OCI-LY7 (cell line): ENCODE measurements around the gene DPH6. TPM values are rescaled to one million over a fixed set of nuclear protein-coding genes. Genes with fewer than 3 reads are reported as not detected.
"Not testable (repeated sequence)": the region's sequence is repeated elsewhere in the genome, so short reads cannot be mapped to it uniquely, and the experiment has no call there.

Source experiments
- BruUV-seq: library from RNA; stranded (reverse); fragments of 400-500 nt; replicated peaks from 2 replicates; lab custom pipeline; 2021; lab: Mats Ljungman, UMichigan
- CTCF ChIA-PET: fragments of 300-600 bp; sonication (Branson Sonifier 250); formaldehyde crosslinking; loops from one replicate; lab custom pipeline; 2022; ENCODE audit warnings: antibody characterized with exemption; ENCODE audit not compliant: unreplicated experiment; lab: Charles Lee
- POLR2A ChIA-PET: fragments of 300-600 bp; sonication (Branson Sonifier 250); formaldehyde crosslinking; loops from one replicate; lab custom pipeline; 2022; ENCODE audit warnings: antibody characterized with exemption; lab: Charles Lee
- DNase-seq: peaks from one replicate; pipeline ENCODE4 v3.0.0-alpha.2; 2015; ENCODE audit warnings: low spot score
- H2AFZ ChIP-seq: fragments of 200-600 bp; sonication (generic), shearing (Covaris generic); 2 replicates; pipeline ENCODE4 v1.6.1; 2014; ENCODE audit warnings: mild to moderate bottlenecking, antibody characterized with exemption, low read length, moderate library complexity
- H3K27ac ChIP-seq: fragments of 200-600 bp; sonication (generic); 2 replicates; pipeline ENCODE4 v1.5.1; 2014; ENCODE audit warnings: mixed run types, low read depth, mild to moderate bottlenecking, moderate library complexity, low read length, inconsistent platforms; ENCODE audit not compliant: poor library complexity, severe bottlenecking
- H3K36me3 ChIP-seq: fragments of 200-600 bp; sonication (generic); 2 replicates; pipeline ENCODE4 v1.6.1; 2014; ENCODE audit warnings: mild to moderate bottlenecking, antibody characterized with exemption, low read length, moderate library complexity, mixed read lengths; ENCODE audit not compliant: insufficient read depth
- H3K4me1 ChIP-seq: fragments of 200-600 bp; sonication (generic); 2 replicates; pipeline ENCODE4 v1.5.1; 2014; ENCODE audit warnings: mild to moderate bottlenecking, low read length; ENCODE audit not compliant: insufficient read depth, poor library complexity, severe bottlenecking
- H3K4me2 ChIP-seq: fragments of 200-600 bp; sonication (generic); 2 replicates; pipeline ENCODE4 v1.6.1; 2014; ENCODE audit warnings: mild to moderate bottlenecking, low read length
- H3K4me3 ChIP-seq: fragments of 200-600 bp; sonication (generic); 2 replicates; pipeline ENCODE4 v1.5.1; 2014; ENCODE audit warnings: mild to moderate bottlenecking, low read depth, low read length; ENCODE audit not compliant: poor library complexity, severe bottlenecking
- H3K79me2 ChIP-seq: fragments of 200-600 bp; sonication (generic); 2 replicates; pipeline ENCODE4 v1.6.1; 2016; ENCODE audit warnings: low read depth, mild to moderate bottlenecking, low read length, moderate library complexity, mixed read lengths; ENCODE audit not compliant: insufficient read depth
- H3K9me2 ChIP-seq: fragments of 200-600 bp; sonication (generic); 2 replicates; pipeline ENCODE4 v1.6.1; 2016; ENCODE audit warnings: mild to moderate bottlenecking, low read length, mixed read lengths; ENCODE audit not compliant: insufficient read depth
- H3K9me3 ChIP-seq: fragments of 200-600 bp; sonication (generic); 2 replicates; pipeline ENCODE4 v1.6.1; 2014; ENCODE audit warnings: mild to moderate bottlenecking, mixed run types, low read length, mixed read lengths
- H4K20me1 ChIP-seq: fragments of 200-600 bp; sonication (generic); 2 replicates; pipeline ENCODE4 v1.6.1; 2014; ENCODE audit warnings: mild to moderate bottlenecking, antibody characterized with exemption, low read length, moderate library complexity, mixed read lengths; ENCODE audit not compliant: insufficient read depth
- CTCF ChIP-seq: fragments of 200-600 bp; sonication (generic); conservative IDR thresholded peaks from 2 replicates; pipeline ENCODE4 v1.5.1; 2014; ENCODE audit warnings: mild to moderate bottlenecking, antibody characterized with exemption, low read length, moderate library complexity, mixed read lengths
- EZH2phosphoT487 ChIP-seq: fragments of 200-600 bp; sonication (generic); IDR thresholded peaks from 2 replicates; pipeline ENCODE4 v1.6.1; 2018; ENCODE audit warnings: low read depth, borderline replicate concordance, mild to moderate bottlenecking, mixed run types, antibody characterized with exemption, low read length, moderate library complexity, mixed read lengths
- intact Hi-C: fragments of 100-400 bp; cut with micrococcal nuclease; formaldehyde crosslinking; loops from one replicate; pipeline ENCODE4 v1.10.0; 2022; ENCODE audit not compliant: unreplicated experiment
- total RNA-seq, 2 experiments: library from RNA; depleted of rRNA in 1 of 2; stranded (reverse); fragments of >200 nt in 1 of 2; shearing (Covaris generic) in 1 of 2; gene quantifications; 2 replicates each; pipeline ENCODE4 v1.2.3, GENCODE V29; 2014 to 2022

The DPH6 gene
- total RNA-seq, 2 experiments from 2014 or later, result 12.6 to 21.4 TPM

- no peak overlapping the region for H3K4me2 ChIP-seq
- POLR2A ChIA-PET, result no interaction called here
- H3K9me2 ChIP-seq, result no peaks in the 10 kb centered on the region
- no peak overlapping the region for H2AFZ ChIP-seq
- DNase-seq, result no peak
- TF ChIP-seq CTCF, result no peak
- no peak for TF ChIP-seq EZH2phosphoT487
- no peaks in the 10 kb centered on the region for H4K20me1 ChIP-seq
- CTCF ChIA-PET, result no interaction called here
- H3K4me1 ChIP-seq, result no peaks in the 10 kb centered on the region
- H3K9me3 ChIP-seq, result no peaks in the 10 kb centered on the region
- no peak overlapping the region for H3K4me3 ChIP-seq
- no peaks in the 10 kb centered on the region for H3K36me3 ChIP-seq
- BruUV-seq, result no TSS peak
- intact Hi-C loops, result no loop called here
- H3K79me2 ChIP-seq, result no peaks in the 10 kb centered on the region
- H3K27ac ChIP-seq, result no peak overlapping the region
Observed at GRCh38 chr15:35381328-35381727, 164.6 kb downstream of the DPH6 start.

GRCh38 chr15:35379972-35380371, 166.0 kb downstream of the DPH6 start:
- POLR2A ChIA-PET, result no interaction called here
- H3K36me3 ChIP-seq, result no peaks in the 10 kb centered on the region
- H2AFZ ChIP-seq, result no peak overlapping the region
- no peaks in the 10 kb centered on the region for H3K9me2 ChIP-seq
- intact Hi-C loops, result no loop called here
- no peak overlapping the region for H3K27ac ChIP-seq
- H3K4me3 ChIP-seq, result no peak overlapping the region
- no TSS peak for BruUV-seq
- no peaks in the 10 kb centered on the region for H3K9me3 ChIP-seq
- TF ChIP-seq CTCF, result no peak
- no peak for TF ChIP-seq EZH2phosphoT487
- no peak overlapping the region for H3K4me2 ChIP-seq
- H3K79me2 ChIP-seq, result no peaks in the 10 kb centered on the region
- H3K4me1 ChIP-seq, result no peaks in the 10 kb centered on the region
- CTCF ChIA-PET, result no interaction called here
- DNase-seq, result no peak
- H4K20me1 ChIP-seq, result no peaks in the 10 kb centered on the region

- H3K36me3 ChIP-seq, H3K4me3 ChIP-seq, H3K79me2 ChIP-seq, H3K9me2 ChIP-seq, H2AFZ ChIP-seq, BruUV-seq, H4K20me1 ChIP-seq, H3K9me3 ChIP-seq, H3K4me2 ChIP-seq, CTCF ChIA-PET, POLR2A ChIA-PET, DNase-seq, intact Hi-C loops, H3K27ac ChIP-seq, H3K4me1 ChIP-seq: not testable (repeated sequence)
Observed at GRCh38 chr15:35378454-35378853, 167.5 kb downstream of the DPH6 start.
